ENCODE data around the gene FBXW11. TPM values are rescaled to one million over a fixed set of nuclear protein-coding genes. Genes with fewer than 3 reads are reported as not detected.

The FBXW11 gene
- total and polyA plus RNA-seq, 2 donors (not counting 1 experiment from before 2014, with no cell fraction given) = 19.7 to 62.4 TPM

GRCh38 chr5:171908638-171909037, 97.8 kb downstream of the FBXW11 start:
- Histone ChIP-seq H4K20me1 (ENCODE audit: control insufficient read depth, insufficient read depth, low read length, poor library complexity, severe bottlenecking) (peaks cover 66% of the 10 kb centered on the region), H3K27me3 (replicated peaks in 1 of 4; ENCODE audit: control extremely low read depth in 1 of 4, control insufficient read depth in 3 of 4, insufficient read depth in 4 of 4, low read length in 3 of 4) (no peaks in the 10 kb centered on the region), H3K9ac (ENCODE audit: low read length) (no peak overlapping the region), H2AFZ (ENCODE audit: insufficient read depth, low read depth, low read length, poor library complexity, severe bottlenecking) (no peak overlapping the region), H3K79me2 (ENCODE audit: control insufficient read depth, insufficient read depth, low read length) (peaks cover 92% of the 10 kb centered on the region), H3K27ac (ENCODE audit: low read length in 2 of 2) (no peak overlapping the region), H3K4me2 (replicated peaks; ENCODE audit: low read depth, low read length, poor library complexity, severe bottlenecking) (no peak overlapping the region), H3K4me3 (ENCODE audit: control extremely low read depth in 1 of 5, extremely low read depth in 1 of 5, insufficient read depth in 1 of 5, low read depth in 2 of 5, low read length in 4 of 5) (no peak overlapping the region), H3K4me1 (ENCODE audit: control insufficient read depth in 2 of 2, insufficient read depth in 2 of 2, low read length in 2 of 2) (peaks cover 14 to 24% of the 10 kb centered on the region in 2 donors), H3K9me3 (ENCODE audit: control extremely low read depth in 1 of 3, control insufficient read depth in 2 of 3, insufficient read depth in 1 of 3, low read length in 2 of 3) (no peaks in the 10 kb centered on the region), H3K36me3 (replicated peaks in 1 of 2; ENCODE audit: control extremely low read depth in 1 of 2, control insufficient read depth in 1 of 2, extremely low read depth in 1 of 2, insufficient read depth in 2 of 2, low read length in 1 of 2) (peaks cover 12 to 27% of the 10 kb centered on the region in 2 experiments)
- no peak overlapping the region for H3K4me3 Mint-ChIP-seq
- TF ChIP-seq, protein P1, sequence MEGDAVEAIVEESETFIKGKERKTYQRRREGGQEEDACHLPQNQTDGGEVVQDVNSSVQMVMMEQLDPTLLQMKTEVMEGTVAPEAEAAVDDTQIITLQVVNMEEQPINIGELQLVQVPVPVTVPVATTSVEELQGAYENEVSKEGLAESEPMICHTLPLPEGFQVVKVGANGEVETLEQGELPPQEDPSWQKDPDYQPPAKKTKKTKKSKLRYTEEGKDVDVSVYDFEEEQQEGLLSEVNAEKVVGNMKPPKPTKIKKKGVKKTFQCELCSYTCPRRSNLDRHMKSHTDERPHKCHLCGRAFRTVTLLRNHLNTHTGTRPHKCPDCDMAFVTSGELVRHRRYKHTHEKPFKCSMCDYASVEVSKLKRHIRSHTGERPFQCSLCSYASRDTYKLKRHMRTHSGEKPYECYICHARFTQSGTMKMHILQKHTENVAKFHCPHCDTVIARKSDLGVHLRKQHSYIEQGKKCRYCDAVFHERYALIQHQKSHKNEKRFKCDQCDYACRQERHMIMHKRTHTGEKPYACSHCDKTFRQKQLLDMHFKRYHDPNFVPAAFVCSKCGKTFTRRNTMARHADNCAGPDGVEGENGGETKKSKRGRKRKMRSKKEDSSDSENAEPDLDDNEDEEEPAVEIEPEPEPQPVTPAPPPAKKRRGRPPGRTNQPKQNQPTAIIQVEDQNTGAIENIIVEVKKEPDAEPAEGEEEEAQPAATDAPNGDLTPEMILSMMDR (IDR thresholded peaks at IDR 0.05) = no peak
- no peak for TF ChIP-seq EZH2 (IDR thresholded peaks at IDR 0.05; ENCODE audit: borderline replicate concordance, insufficient read depth, low read depth, low read length, poor library complexity, severe bottlenecking)
- ChIA-PET POLR2A (interaction anchor here (0.6 kb wide), 1 partner anchor 98 kb away, joined by 3 read pairs; the partner anchor contains the start of gene FBXW11), CTCF (interaction anchor here (0.6 to 9.1 kb wide), 18 partner anchors 9 to 807 kb away, joined by 3 to 227 read pairs (median 6); partner anchors contain the start of genes FBXW11 and FGF18)
- H3K4me1 Mint-ChIP-seq = peaks cover 56% of the 10 kb centered on the region
- intact Hi-C loops (cut with micrococcal nuclease) = loop anchor here (5.0 kb wide), 2 partner anchors 636 to 701 kb away; no protein-coding TSS in a partner anchor
- no peak overlapping the region for H3K27ac Mint-ChIP-seq
- no peaks in the 10 kb centered on the region for H3K27me3 Mint-ChIP-seq
- 100% methylated on average over 1 of the region's 3 CpGs for WGBS (ENCODE audit: insufficient coverage)
- H3K9me3 Mint-ChIP-seq (ENCODE audit: insufficient read depth) = no peaks in the 10 kb centered on the region
- DNase-seq = no peak
- no peak for ATAC-seq (ENCODE audit: low read depth)

DNA sequence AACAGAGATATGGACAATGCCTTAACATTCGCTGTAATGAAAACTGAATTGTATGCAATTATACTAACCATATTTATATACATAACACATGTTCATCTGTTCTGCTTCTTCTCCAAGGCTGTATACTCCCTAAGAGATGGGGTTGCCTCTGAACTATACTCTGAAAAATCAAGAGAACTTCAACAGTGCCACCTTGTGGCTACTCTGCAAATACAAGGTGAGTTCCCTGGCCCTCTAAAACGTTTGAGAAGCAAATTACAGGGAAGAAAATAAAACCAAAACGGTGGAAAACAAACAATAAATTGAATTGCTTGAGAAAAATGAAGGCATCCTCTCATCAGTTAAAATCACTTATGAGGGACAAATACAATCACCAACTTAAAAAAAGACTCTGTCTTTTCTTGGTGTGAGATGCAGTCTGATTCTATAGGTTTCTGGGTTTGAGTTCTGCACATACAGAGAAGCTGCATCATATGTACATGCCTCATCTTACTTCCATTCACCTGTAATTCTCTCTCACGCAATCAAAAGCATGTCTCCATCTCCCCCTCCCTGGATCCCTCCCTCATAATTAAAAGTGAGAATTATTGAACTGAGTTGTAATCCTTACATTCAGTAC, 98.6 kb downstream of the FBXW11 start:
- peaks cover 9 to 16% of the 10 kb centered on the region in 2 donors for H3K4me1 ChIP-seq (ENCODE audit: control insufficient read depth in 2 of 2, insufficient read depth in 2 of 2, low read length in 2 of 2)
- no peak overlapping the region for H2AFZ ChIP-seq (ENCODE audit: insufficient read depth, low read depth, low read length, poor library complexity, severe bottlenecking)
- DNase-seq (peak; percentile 69), ATAC-seq (ENCODE audit: low read depth) (peak; percentile 63)
- no peak overlapping the region for H3K27ac Mint-ChIP-seq
- H3K4me1 Mint-ChIP-seq = peaks cover 50% of the 10 kb centered on the region
- ChIA-PET POLR2A (interaction anchor here (0.6 kb wide), 1 partner anchor 99 kb away, joined by 3 read pairs; the partner anchor contains the start of gene FBXW11), CTCF (interaction anchor here (0.6 to 9.1 kb wide), 22 partner anchors 9 to 489 kb away, joined by 3 to 227 read pairs (median 5); partner anchors contain the start of genes FBXW11, FGF18 and UBTD2)
- H3K9me3 ChIP-seq (ENCODE audit: control extremely low read depth in 1 of 3, control insufficient read depth in 2 of 3, insufficient read depth in 1 of 3, low read length in 2 of 3) = no peaks in the 10 kb centered on the region
- no peaks in the 10 kb centered on the region for H3K27me3 Mint-ChIP-seq
- no peak overlapping the region for H3K4me3 Mint-ChIP-seq
- peaks cover 92% of the 10 kb centered on the region for H3K79me2 ChIP-seq (ENCODE audit: control insufficient read depth, insufficient read depth, low read length)
- H3K36me3 ChIP-seq (replicated peaks in 1 of 2; ENCODE audit: control extremely low read depth in 1 of 2, control insufficient read depth in 1 of 2, extremely low read depth in 1 of 2, insufficient read depth in 2 of 2, low read length in 1 of 2) = peaks cover 12 to 27% of the 10 kb centered on the region in 2 experiments
- no peak for TF ChIP-seq EZH2 (IDR thresholded peaks at IDR 0.05; ENCODE audit: borderline replicate concordance, insufficient read depth, low read depth, low read length, poor library complexity, severe bottlenecking)
- TF ChIP-seq, protein P1 (IDR thresholded peaks at IDR 0.05) = peak; percentile 86
- H3K9ac ChIP-seq (ENCODE audit: low read length) = no peak overlapping the region
- no CpG with 5 or more reads among the region's 4 CpGs for WGBS (ENCODE audit: insufficient coverage)
- no peak overlapping the region for H3K27ac ChIP-seq (ENCODE audit: low read length in 2 of 2)
- peaks cover 68% of the 10 kb centered on the region for H4K20me1 ChIP-seq (ENCODE audit: control insufficient read depth, insufficient read depth, low read length, poor library complexity, severe bottlenecking)
- no peak overlapping the region for H3K4me2 ChIP-seq (replicated peaks; ENCODE audit: low read depth, low read length, poor library complexity, severe bottlenecking)
- no peaks in the 10 kb centered on the region for H3K27me3 ChIP-seq (replicated peaks in 1 of 4; ENCODE audit: control extremely low read depth in 1 of 4, control insufficient read depth in 3 of 4, insufficient read depth in 4 of 4, low read length in 3 of 4)
- H3K4me3 ChIP-seq (ENCODE audit: control extremely low read depth in 1 of 5, extremely low read depth in 1 of 5, insufficient read depth in 1 of 5, low read depth in 2 of 5, low read length in 4 of 5) = no peak overlapping the region
- no peaks in the 10 kb centered on the region for H3K9me3 Mint-ChIP-seq (ENCODE audit: insufficient read depth)
- intact Hi-C loops (cut with micrococcal nuclease) = loop anchor here (1.0 to 5.0 kb wide), 4 partner anchors 132 to 701 kb away; no protein-coding TSS in a partner anchor
